ENCODE data around the gene PAX8.

GRCh38 chr2:113172721-113173541, 105.8 kb downstream of the PAX8 start:
- no peak for TF ChIP-seq EP300 (IDR thresholded peaks at IDR 0.05; ENCODE audit: borderline replicate concordance)
- no peak for TF ChIP-seq REST (IDR thresholded peaks at IDR 0.05; ENCODE audit: low read depth)
- no peak for TF ChIP-seq ZBTB7A (IDR thresholded peaks at IDR 0.05; ENCODE audit: low read depth)
- no peak for TF ChIP-seq EGR1 (IDR thresholded peaks at IDR 0.05)
- TF ChIP-seq, protein P1, sequence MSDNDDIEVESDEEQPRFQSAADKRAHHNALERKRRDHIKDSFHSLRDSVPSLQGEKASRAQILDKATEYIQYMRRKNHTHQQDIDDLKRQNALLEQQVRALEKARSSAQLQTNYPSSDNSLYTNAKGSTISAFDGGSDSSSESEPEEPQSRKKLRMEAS (IDR thresholded peaks at IDR 0.05): no peak
- TF ChIP-seq TAF1 (IDR thresholded peaks at IDR 0.05; ENCODE audit: low read depth): no peak
